HL-60/S4 treated with retinoic acid at 250 ng/mL for 4 days and 3 days (cell line): ENCODE data around the gene NRG2.

Experiments used
- in situ Hi-C: fragments of 300-500 bp; cut with MboI; formaldehyde crosslinking; loops from 2 replicates; pipeline ENCODE4 v1.7.0; 2022; ENCODE audit warnings: low sequenced_read_pairs

The NRG2 gene

DNA sequence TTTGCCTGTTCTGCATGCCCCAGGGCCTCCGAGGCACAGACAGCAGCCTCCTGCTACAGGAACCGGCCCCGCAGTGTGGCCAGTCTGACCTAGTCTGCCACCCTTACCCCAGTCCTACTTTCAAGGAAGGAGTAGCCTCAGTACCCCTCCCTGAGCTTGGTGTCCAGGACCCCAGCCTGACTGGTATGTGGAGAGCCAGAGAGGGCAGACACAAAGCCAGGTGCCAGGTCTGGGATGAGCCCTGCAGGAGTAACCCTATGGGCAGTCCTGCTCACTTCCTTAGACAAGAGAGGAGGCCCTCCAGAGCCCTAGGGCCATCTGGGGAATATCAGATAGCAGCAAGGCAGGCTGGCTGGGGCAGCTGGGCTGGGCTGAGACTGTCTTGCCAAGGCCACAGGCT, 67.8 kb downstream of the NRG2 start:
- in situ Hi-C loops, result no loop called here

DNA sequence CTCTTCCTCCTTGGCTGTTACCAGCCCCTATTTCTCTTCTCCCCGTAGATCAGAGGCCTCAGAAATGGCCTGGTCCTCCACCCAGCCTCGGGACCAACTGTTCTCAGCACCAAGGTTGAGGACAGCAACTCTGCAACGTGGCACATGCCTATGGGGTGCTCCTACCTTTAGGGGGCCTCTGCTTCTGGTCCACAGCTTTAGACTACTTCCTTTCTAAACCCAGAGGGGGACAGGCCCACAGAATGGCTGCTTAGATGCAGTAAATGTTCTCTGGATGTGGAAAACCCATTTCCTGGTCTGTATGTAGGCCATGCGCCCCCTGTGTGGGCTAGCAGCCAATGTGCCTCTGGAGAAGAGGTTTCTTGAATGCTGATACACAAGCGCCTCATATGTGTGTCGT, 68.4 kb downstream of the NRG2 start:
- in situ Hi-C loops, result no loop called here

- in situ Hi-C loops, result no loop called here
These were observed 71.8 kb downstream of the NRG2 start for GRCh38 chr5:139971202-139971725.

GRCh38 chr5:139969318-139969717, 73.8 kb downstream of the NRG2 start:
- in situ Hi-C loops, result no loop called here

GRCh38 chr5:139968547-139969261, 74.4 kb downstream of the NRG2 start:
- in situ Hi-C loops, result no loop called here

GRCh38 chr5:139967353-139967752, 75.7 kb downstream of the NRG2 start:
- in situ Hi-C loops, result no loop called here

DNA sequence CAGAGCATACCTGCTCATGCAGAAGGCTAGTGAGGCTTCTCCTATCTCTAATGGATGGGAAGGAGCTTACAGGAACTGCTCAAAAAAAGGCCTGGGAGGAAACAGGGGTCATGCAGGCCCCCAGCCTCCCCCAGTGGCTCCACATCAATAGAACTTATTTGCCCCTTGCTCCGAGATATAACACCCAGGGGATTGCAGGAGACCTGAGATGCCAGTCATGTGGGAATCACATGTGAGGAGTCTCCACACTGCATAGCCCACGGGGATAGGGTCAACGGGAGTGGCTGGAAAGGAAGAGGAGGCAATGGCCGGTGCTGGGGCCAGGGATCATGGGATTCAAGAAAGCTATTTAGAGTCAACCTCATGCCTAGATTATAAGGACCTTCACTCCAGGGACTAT, 76.2 kb downstream of the NRG2 start:
- in situ Hi-C loops, result no loop called here

DNA sequence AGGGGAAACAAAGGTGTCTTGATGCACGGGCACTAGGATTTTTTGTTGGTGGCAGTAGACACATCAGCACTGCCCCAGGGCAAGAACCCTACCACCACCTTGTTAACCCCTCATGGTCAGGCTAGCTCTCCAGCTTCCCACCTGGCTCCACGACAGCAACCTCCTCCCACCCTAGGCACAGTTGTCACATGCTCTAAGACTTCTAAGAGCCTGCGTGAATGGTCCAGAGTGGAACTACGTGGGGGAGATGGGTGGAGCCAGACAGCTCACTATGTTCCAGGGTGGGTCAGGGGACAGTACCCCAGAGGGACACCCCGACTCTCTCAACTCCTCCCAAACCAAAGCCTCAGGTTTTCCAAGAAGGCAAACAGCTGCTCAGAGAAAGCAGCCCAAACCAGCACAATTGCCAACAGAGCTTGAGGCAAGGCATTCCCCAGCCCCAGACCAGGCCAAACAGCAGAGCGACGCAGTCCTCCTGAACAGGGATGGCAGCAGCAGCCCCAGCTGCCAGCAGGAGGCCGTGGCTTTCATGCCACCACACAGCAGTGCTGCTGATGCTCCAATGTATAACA, 78.0 kb downstream of the NRG2 start:
- in situ Hi-C loops, result no loop called here

GRCh38 chr5:139964266-139964993, 78.7 kb downstream of the NRG2 start:
- in situ Hi-C loops, result no loop called here

- in situ Hi-C loops, result no loop called here
These were observed 80.7 kb downstream of the NRG2 start for GRCh38 chr5:139962445-139962844.

GRCh38 chr5:139961435-139962157, 81.5 kb downstream of the NRG2 start:
- in situ Hi-C loops, result no loop called here

DNA sequence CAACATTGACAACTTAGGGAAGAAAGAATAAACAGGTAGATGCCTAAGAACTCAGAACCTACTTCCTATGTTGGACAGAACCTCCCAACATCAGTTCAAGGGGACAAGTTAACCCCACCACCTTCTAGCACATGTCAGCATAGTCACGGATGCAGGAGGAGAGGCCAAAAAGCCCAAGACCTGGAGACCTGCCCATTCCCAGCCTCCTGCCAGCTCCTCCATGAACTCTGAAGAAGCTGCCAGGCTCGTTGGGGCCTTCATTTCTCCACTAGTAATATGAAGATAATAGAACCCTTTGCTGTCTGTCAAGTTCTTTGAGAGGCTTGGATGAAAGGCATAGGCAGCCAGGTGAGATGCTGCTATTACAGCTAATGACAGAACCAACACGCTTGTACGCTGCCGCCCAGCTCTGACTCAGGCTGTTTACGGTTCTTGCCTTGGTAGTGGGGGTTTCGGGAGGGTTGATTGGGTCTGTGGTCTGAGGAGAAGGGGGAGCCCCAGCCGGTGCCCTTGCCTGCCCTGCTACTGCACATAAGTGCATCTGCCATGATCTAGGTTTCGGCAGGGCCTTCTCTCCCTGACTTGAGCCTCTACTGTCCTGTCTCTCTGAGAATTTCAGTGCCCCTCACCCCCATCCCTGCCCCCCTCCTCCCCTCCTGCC, 82.2 kb downstream of the NRG2 start:
- in situ Hi-C loops, result no loop called here

GRCh38 chr5:139958432-139959148, 84.5 kb downstream of the NRG2 start:
- in situ Hi-C loops, result no loop called here

DNA sequence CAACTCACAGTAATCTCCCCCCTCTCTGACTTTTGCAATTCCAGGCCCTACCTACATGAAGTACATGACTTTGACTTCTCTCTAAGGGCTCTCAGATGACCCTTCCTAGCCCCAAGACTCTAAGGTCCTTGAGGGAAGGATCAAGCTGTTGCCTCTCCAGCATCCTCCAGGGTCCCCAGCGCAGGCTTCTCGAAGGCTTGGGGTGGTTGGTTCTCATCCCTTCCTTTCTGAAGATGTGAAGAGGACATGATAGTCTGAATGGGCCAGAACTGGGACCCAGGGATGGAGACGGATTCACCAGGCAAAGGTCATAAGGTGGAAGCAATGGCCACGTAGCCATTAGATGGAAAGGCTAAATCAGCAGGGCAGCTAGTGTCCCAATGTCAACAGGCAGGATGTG, 86.8 kb downstream of the NRG2 start:
- in situ Hi-C loops, result no loop called here

DNA sequence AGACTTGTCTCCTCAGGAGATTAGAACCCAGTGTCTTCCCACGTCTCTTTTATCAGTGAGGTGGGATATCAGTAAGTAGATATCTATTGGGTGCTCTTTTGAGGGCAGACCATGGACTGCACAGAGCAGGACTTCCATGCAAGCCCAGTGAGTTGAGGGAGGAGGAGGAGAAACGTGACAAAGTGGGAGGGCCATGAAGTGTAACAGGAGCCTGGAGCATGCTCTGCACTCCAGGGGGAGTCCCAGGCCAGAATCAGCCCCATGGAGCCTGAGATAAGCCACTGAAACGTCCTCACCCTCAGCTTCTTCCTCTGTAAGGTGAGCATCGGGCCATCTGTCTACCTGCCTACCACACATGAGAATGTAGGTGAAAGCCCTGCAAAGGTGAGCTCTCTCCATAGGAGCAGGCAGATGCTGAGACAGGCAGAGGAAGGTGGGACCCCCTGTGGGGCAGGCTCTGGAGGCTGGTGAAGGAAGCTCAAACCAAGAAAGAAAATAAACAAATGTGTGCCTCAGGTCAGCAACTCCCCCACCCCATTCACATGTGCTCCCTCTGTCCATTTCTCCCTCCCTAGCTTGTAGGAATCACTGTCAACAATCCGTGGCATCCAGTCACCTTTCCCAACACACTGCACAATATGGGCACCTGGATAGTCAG, 87.4 kb downstream of the NRG2 start:
- in situ Hi-C loops, result no loop called here

GRCh38 chr5:139955053-139955605, 88.0 kb downstream of the NRG2 start:
- in situ Hi-C loops, result no loop called here

DNA sequence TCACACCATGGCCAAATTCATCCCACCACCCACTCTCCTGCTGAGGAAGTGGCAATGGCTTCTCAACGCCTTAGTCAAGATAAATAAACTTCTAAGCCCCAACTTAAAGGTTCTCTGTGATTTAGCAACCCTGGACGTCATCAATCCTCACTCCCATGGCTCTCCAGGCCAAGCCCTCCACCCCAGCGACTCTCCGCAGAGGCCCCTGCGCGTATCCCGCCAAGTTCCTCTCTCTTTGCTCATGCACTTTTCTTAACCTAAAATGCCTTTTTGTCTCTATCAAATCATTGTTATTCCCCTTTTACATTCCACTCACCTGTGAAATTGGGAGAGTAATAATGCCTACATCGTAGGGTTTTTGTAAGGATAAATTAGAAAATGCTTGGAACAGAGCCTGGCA, 88.6 kb downstream of the NRG2 start:
- in situ Hi-C loops, result no loop called here

DNA sequence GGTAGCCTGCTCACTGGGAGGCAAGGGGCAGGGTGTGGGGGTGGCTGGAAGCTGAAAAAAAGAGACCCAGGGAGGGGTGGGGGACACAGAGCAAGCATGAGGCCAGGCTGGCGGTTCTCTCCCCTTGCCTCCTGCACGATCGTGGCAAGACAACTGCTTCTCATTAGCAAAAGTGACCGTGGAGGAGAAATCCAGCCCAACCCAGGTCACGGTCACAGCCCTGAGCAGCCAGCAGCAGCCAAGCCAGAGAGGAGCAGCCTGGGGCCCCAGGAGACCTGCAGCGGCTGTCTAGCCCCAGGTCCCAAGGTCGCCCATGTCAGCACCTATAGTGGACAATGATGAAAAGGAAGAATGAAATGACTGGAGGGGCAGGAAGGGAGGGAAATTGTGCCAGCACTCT, 89.1 kb downstream of the NRG2 start:
- in situ Hi-C loops, result no loop called here

- in situ Hi-C loops, result no loop called here
These were observed 90.5 kb downstream of the NRG2 start for GRCh38 chr5:139952574-139952973.
